ENCODE results near the gene GABPB1. TPM values are rescaled to one million over a fixed set of nuclear protein-coding genes. Genes with fewer than 3 reads are reported as not detected.
A peak's percentile ranks its signal among the peaks of the same experiment; 100 is the strongest.

Gene GABPB1
- total RNA-seq, 1 experiment from 2014 or later, result 38.5 TPM

DNA sequence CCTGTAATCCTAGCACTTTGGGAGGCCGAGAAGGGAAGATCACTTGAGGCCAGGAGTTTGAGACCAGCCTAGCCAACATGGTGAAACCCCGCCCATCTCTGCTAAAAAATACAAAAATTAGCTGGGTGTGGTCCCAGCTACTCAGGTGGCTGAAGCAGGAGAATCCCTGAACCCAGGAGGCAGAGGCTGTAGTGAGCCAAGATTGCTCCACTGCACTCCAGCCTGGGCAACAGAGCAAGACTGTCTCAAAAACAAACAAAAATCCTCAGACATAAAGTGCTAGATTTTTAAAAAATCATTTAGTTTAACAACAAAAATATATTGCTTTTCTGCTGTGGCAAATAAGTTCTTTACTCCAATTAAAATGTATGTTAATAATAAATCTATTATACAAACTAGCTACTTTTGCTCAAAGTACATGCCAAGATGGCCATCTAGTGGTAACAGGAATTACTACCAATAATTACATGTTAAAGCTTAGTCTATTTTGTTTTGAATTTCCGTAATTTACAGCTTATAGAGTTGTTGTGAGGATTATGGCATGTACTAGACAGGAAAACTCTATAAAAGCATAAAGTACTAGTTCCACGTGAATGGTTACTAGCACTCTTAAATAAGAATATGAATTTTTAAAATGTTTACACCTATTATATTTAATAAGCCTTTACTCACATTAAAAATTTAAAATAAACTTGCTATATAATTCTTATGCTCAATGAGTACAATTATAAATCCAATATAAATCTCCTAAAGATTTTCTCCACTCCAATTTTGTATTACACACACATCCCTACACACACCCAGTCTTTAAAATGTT lies 39.0 kb downstream of the GABPB1 start:
- Mint-ChIP-seq H3K9me3 (ENCODE audit: unreplicated experiment) (no peaks in the 10 kb centered on the region), H3K4me3 (ENCODE audit: unreplicated experiment) (no peak overlapping the region), H3K36me3 (ENCODE audit: insufficient read depth, unreplicated experiment) (no peaks in the 10 kb centered on the region), H3K27ac (ENCODE audit: low read depth, unreplicated experiment) (no peak overlapping the region), H3K4me1 (ENCODE audit: insufficient read depth, unreplicated experiment) (no peaks in the 10 kb centered on the region), H3K27me3 (ENCODE audit: insufficient read depth, unreplicated experiment) (no peaks in the 10 kb centered on the region)
- ChIA-PET POLR2A (interaction anchor here (1.1 to 2.3 kb wide), 5 partner anchors 38 to 593 kb away, joined by 4 to 14 read pairs (median 4); partner anchors contain the start of gene GABPB1), CTCF (interaction anchor here (0.6 to 9.8 kb wide), 27 partner anchors 10 to 1403 kb away, joined by 3 to 136 read pairs (median 5); partner anchors contain the start of gene SLC27A2)
- intact Hi-C loops (cut with micrococcal nuclease), result loop anchor here (1.0 to 10.0 kb wide), 3 partner anchors 131 to 891 kb away; partner anchors contain the start of genes FGF7 and SLC27A2
- TF ChIP-seq, protein P1, sequence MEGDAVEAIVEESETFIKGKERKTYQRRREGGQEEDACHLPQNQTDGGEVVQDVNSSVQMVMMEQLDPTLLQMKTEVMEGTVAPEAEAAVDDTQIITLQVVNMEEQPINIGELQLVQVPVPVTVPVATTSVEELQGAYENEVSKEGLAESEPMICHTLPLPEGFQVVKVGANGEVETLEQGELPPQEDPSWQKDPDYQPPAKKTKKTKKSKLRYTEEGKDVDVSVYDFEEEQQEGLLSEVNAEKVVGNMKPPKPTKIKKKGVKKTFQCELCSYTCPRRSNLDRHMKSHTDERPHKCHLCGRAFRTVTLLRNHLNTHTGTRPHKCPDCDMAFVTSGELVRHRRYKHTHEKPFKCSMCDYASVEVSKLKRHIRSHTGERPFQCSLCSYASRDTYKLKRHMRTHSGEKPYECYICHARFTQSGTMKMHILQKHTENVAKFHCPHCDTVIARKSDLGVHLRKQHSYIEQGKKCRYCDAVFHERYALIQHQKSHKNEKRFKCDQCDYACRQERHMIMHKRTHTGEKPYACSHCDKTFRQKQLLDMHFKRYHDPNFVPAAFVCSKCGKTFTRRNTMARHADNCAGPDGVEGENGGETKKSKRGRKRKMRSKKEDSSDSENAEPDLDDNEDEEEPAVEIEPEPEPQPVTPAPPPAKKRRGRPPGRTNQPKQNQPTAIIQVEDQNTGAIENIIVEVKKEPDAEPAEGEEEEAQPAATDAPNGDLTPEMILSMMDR (IDR thresholded peaks at IDR 0.05; ENCODE audit: unreplicated experiment), result peak; percentile 59
- BruUV-seq (replicated peaks), result no TSS peak
- peak; percentile 58 for DNase-seq (ENCODE audit: unreplicated experiment)

DNA sequence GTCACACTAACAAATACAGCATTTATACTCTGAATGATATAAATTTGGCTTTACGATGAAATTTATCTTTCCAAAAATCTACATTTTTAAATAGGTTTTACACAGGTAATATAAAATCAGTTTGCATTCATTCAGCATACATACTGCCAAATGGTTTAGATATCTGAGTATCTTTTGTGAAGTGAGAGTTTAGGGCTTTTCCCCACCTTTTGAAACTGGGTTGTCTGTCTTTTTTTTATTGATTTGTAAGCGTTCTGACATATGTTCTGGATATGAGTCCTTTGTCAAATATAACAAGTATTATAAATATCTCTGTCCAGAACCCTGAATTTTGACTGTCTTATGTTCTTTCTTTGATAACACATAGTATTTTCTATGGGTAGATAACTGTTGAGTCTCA lies 42.4 kb downstream of the GABPB1 start:
- intact Hi-C loops (cut with micrococcal nuclease), result loop anchor here (10.0 kb wide), 2 partner anchors 128 to 888 kb away; partner anchors contain the start of genes FGF7 and SLC27A2
- no peak overlapping the region for H3K4me3 Mint-ChIP-seq (ENCODE audit: unreplicated experiment)
- H3K36me3 Mint-ChIP-seq (ENCODE audit: insufficient read depth, unreplicated experiment), result no peaks in the 10 kb centered on the region
- POLR2A ChIA-PET, result interaction anchor here (0.6 kb wide), 1 partner anchor 118 kb away, joined by 3 read pairs; no protein-coding TSS in a partner anchor
- H3K4me1 Mint-ChIP-seq (ENCODE audit: insufficient read depth, unreplicated experiment), result no peaks in the 10 kb centered on the region
- no TSS peak for BruUV-seq (replicated peaks)
- H3K9me3 Mint-ChIP-seq (ENCODE audit: unreplicated experiment), result no peaks in the 10 kb centered on the region
- TF ChIP-seq, protein P1 (IDR thresholded peaks at IDR 0.05; ENCODE audit: unreplicated experiment), result no peak
- DNase-seq (ENCODE audit: unreplicated experiment), result no peak
- H3K27me3 Mint-ChIP-seq (ENCODE audit: insufficient read depth, unreplicated experiment), result no peaks in the 10 kb centered on the region
- CTCF ChIA-PET, result interaction anchor here (9.8 kb wide), 1 partner anchor 164 kb away, joined by 136 read pairs; no protein-coding TSS in a partner anchor
- H3K27ac Mint-ChIP-seq (ENCODE audit: low read depth, unreplicated experiment), result no peak overlapping the region

DNA sequence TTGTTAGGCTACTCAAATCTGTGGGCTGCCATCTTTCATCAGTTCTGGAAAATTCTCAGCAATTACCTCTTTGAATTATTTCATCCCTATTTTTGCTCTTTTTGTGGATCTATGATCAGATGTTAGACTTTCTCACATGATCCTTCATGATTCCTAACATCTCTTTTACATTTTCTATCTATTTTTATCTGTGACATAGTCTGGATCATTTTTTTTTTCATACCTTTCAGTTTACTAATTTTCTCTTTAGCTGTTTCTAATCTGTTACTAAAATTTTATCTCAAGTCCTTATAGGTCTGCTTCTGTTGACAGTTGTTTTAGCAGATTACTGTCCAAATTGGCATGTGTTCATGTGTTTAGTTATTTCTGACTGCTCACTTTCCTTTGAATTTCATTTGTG lies 47.2 kb downstream of the GABPB1 start:
- no TSS peak for BruUV-seq (replicated peaks)
- no peaks in the 10 kb centered on the region for H3K27me3 Mint-ChIP-seq (ENCODE audit: insufficient read depth, unreplicated experiment)
- H3K27ac Mint-ChIP-seq (ENCODE audit: low read depth, unreplicated experiment), result no peak overlapping the region
- H3K4me1 Mint-ChIP-seq (ENCODE audit: insufficient read depth, unreplicated experiment), result no peaks in the 10 kb centered on the region
- DNase-seq (ENCODE audit: unreplicated experiment), result no peak
- POLR2A ChIA-PET, result interaction anchor here (1.0 kb wide), 1 partner anchor 157 kb away, joined by 4 read pairs; no protein-coding TSS in a partner anchor
- H3K9me3 Mint-ChIP-seq (ENCODE audit: unreplicated experiment), result no peaks in the 10 kb centered on the region
- TF ChIP-seq, protein P1 (IDR thresholded peaks at IDR 0.05; ENCODE audit: unreplicated experiment), result no peak
- peaks cover 18% of the 10 kb centered on the region for H3K36me3 Mint-ChIP-seq (ENCODE audit: insufficient read depth, unreplicated experiment)
- H3K4me3 Mint-ChIP-seq (ENCODE audit: unreplicated experiment), result no peak overlapping the region
- intact Hi-C loops (cut with micrococcal nuclease), result no loop called here
- CTCF ChIA-PET, result interaction anchor here (0.9 kb wide), 1 partner anchor 162 kb away, joined by 4 read pairs; no protein-coding TSS in a partner anchor

DNA sequence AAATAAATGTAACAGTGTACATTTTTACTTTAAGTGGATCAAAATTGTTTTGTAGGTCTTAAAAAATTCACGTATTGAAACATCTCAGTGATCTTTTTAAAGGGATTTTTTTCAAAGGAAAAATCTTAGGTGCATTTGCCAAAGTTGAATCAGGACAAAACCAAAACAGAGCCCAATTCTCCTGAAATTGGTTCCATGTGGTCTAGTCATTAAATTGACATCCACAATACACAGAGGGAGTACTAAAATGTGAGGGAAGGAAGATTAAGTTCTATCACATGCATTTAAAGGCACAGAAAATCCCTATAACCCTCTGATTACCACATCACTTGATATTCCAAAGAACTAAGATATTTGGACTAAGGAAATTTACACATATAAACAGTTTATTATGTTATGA lies 50.2 kb downstream of the GABPB1 start:
- Mint-ChIP-seq H3K27me3 (ENCODE audit: insufficient read depth, unreplicated experiment) (no peaks in the 10 kb centered on the region), H3K36me3 (ENCODE audit: insufficient read depth, unreplicated experiment) (peaks cover 46% of the 10 kb centered on the region)
- TF ChIP-seq, protein P1 (IDR thresholded peaks at IDR 0.05; ENCODE audit: unreplicated experiment), result no peak

More for the DNA sequence above, 50.2 kb downstream of the GABPB1 start:
- no peak for DNase-seq (ENCODE audit: unreplicated experiment)
- intact Hi-C loops (cut with micrococcal nuclease), result no loop called here
- CTCF ChIA-PET, result interaction anchor here (0.7 to 2.0 kb wide), 2 partner anchors 156 to 196 kb away, joined by 3 to 7 read pairs; no protein-coding TSS in a partner anchor
- Mint-ChIP-seq H3K4me3 (ENCODE audit: unreplicated experiment) (no peak overlapping the region), H3K4me1 (ENCODE audit: insufficient read depth, unreplicated experiment) (no peaks in the 10 kb centered on the region), H3K9me3 (ENCODE audit: unreplicated experiment) (no peaks in the 10 kb centered on the region), H3K27ac (ENCODE audit: low read depth, unreplicated experiment) (no peak overlapping the region)
- POLR2A ChIA-PET, result interaction anchor here (0.5 kb wide), 1 partner anchor 107 kb away, joined by 3 read pairs; no protein-coding TSS in a partner anchor
- no TSS peak for BruUV-seq (replicated peaks)
